Right lung (tissue), 10 donors: Measurements from ENCODE around the gene TOMM20. TPM values are rescaled to one million over a fixed set of nuclear protein-coding genes. Genes with fewer than 3 reads are reported as not detected.
A peak's percentile ranks its signal among the peaks of the same experiment; 100 is the strongest.
"Not testable (repeated sequence)": the region's sequence is repeated elsewhere in the genome, so short reads cannot be mapped to it uniquely, and the experiment has no call there.

Experiments
- DNase-seq, 2 donors: peaks; one replicate each; pipeline ENCODE4 v3.0.0-alpha.2; 2013
- long read RNA-seq, 8 donors: transcript quantifications; one replicate each; lab custom pipeline, GENCODE V29; 2026
- polyA plus RNA-seq, 5 donors: library from polyadenylated mRNA; unstranded; fragments of 120-200 nt; gene quantifications; one replicate each; pipeline versions ENCODE4 v1.2.1 to v1.2.3, GENCODE V29; 2013; ENCODE audit warnings: inconsistent platforms in 1 of 5, low replicate concordance in 1 of 5; ENCODE audit not compliant: insufficient read length in 5 of 5, insufficient read depth in 1 of 5

TOMM20 gene
- polyA plus RNA-seq, result 100 to 1,000 TPM; 160 to 195 (median 194) TPM
- long read RNA-seq, donor 1, transcript TOMM20-201 (5 exons, 3,387 nt), result major isoform, 132 of 141 reads
- long read RNA-seq, donor 1, partial matches to known transcripts, result 7 of 141 reads
- long read RNA-seq, donor 1, other reads (novel, unspliced or antisense), result 0 of 141 reads
- long read RNA-seq, donor 2, transcript TOMM20-201 (5 exons, 3,387 nt), result major isoform, 81 of 81 reads
- long read RNA-seq, donor 2, partial matches to known transcripts, result 0 of 81 reads
- long read RNA-seq, donor 2, other reads (novel, unspliced or antisense), result 0 of 81 reads
- long read RNA-seq, donor 3, transcript TOMM20-201 (5 exons, 3,387 nt), result major isoform, 86 of 94 reads
- long read RNA-seq, donor 3, partial matches to known transcripts, result 6 of 94 reads
- long read RNA-seq, donor 3, other reads (novel, unspliced or antisense), result 0 of 94 reads
- long read RNA-seq, donor 4, transcript TOMM20-201 (5 exons, 3,387 nt), result major isoform, 73 of 79 reads
- long read RNA-seq, donor 4, partial matches to known transcripts, result 5 of 79 reads
- long read RNA-seq, donor 4, other reads (novel, unspliced or antisense), result 0 of 79 reads
- long read RNA-seq, donor 5, transcript TOMM20-201 (5 exons, 3,387 nt), result major isoform, 124 of 143 reads
- long read RNA-seq, donor 5, partial matches to known transcripts, result 10 of 143 reads
- long read RNA-seq, donor 5, other reads (novel, unspliced or antisense), result 6 of 143 reads
- long read RNA-seq, donor 6, transcript TOMM20-201 (5 exons, 3,387 nt), result major isoform, 165 of 174 reads
- long read RNA-seq, donor 6, partial matches to known transcripts, result 8 of 174 reads
- long read RNA-seq, donor 6, other reads (novel, unspliced or antisense), result 0 of 174 reads
- long read RNA-seq, donor 7, transcript TOMM20-201 (5 exons, 3,387 nt), result major isoform, 40 of 40 reads
- long read RNA-seq, donor 7, partial matches to known transcripts, result 0 of 40 reads
- long read RNA-seq, donor 7, other reads (novel, unspliced or antisense), result 0 of 40 reads
- long read RNA-seq, donor 8, transcript TOMM20-201 (5 exons, 3,387 nt), result major isoform, 48 of 48 reads
- long read RNA-seq, donor 8, partial matches to known transcripts, result 0 of 48 reads
- long read RNA-seq, donor 8, other reads (novel, unspliced or antisense), result 0 of 48 reads

DNA sequence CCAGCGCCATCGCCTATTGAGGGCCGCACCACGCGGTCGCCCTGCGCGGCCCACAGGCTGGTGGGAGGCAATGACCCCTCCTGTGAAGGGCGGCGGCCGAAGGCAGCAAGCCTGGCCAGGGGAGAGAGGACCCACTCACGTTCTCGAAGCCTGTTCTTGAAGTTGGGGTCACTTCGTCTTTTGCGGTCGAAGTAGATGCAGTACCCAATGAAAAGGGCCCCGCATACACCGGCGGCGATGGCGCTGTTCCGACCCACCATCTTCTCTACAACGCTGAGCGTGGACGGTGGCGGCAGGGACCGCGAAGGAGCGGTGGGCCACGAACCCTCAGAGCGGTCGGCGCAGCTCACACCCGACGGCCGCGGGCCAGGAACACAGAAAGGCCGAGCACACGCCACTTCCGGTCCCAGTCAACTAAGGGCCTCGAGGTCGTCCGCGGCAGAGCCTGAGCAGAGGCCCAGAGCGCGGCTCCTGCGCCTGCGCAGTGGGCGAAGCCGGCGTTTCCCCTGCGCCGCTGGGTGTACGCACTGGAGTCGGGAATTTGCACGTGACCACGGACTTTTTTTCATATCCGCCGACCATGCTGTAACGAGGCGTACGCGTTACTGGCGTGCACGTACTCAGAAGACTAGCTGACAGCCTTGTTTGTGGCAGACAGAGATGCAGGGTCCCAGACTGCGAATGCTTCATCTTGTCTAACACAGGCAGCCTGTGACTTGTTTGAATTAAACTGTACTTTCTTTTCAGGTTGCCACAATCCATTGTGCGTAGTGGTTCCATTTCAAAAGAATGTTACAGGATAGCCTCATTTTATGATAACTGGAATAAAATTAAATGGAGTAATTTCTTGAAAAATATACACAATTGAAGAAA, at the start of gene TOMM20:
Gene TOMM20 (minus strand): TSS at position 382 of the 873 bp plus-strand sequence. CDS start 122 bp downstream, at position 260.
- peak; percentile 98 for DNase-seq

DNA sequence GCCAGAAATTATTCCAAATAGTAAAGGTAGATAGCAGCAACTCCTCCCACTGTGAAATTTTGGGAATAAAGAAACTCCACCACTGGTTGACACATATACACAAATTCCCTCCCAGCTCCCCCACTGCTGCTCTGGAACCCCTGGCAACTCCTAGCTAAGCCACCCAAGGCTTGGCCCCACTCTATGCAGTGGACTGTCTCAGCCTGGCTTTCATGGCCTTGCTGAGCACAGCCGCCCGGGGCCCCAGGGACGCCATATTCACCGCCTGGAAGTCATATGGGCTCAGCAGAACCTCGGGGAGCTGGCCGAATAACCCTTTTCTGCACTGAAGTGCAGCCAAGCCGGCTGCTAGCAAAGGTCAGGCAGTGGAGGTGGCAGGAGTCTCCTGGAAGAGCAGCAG, 47.8 kb upstream of the TOMM20 start:
- DNase-seq, result no peak

DNA sequence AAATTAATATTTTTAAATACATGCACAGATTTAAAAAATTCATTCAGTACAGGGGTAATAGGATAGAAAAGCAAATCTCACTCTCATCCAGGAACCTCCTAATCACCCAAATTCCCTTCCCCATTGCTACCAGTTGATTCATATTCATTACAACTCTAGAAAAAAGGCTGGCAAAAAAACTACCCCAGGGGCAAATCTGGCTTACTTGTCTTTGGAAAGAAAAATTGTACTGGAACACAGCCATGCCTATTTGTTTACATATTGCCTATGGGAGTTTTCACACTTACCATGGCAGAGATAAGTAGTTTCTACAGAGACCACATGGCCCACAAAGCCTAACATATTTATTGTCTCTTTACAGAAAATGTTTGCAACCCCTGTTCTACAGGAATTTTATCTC, 41.3 kb upstream of the TOMM20 start:
- no peak for DNase-seq

DNA sequence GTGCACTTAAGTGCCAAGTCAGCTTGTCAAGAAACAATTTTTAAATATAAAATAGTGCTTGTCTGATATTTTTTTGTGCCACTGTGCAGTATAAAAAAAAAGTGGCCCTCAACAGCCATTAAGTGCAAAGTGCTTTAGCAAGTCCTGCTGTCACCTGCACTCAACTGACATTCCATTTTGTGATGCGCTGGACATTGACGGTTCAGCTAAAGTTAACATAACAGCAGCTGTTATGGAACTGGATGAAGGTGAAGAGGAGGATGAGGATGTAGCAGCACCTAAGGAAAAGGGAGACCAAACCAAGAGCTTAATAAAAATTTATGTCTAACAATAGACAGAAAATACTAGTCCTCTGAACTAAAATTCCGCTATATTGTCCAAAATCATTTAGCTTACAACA, 39.7 kb upstream of the TOMM20 start:
- no peak for DNase-seq

DNA sequence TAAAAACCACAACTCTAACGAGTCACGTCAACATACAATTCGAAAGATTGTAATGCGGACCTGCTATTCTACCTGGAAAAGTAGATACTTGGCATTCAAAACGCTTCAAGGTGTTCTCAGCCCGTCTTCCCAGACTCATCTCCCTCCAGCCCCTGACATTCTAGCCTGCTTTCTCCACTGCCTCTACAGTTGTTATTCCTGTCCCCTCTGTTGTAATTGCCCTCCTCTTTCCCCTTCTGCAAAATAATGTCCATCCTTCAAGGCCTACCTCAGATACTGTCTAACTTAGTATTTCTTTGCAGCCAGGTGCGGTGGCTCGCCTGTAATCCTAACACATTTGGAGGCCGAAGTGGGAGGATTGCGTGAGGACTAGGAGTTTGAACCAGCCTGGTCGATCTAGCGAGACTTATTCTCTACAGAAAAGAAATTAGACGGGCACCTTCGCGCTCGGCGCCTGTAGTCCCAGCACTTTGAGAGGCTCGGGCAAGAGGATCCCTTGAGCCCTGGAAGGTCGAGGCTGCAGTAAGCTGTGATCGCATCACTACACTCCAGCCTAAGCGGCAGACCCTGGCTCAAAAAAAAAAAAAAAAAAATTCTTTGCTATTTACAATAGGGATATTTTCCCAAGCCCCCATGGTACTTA, 33.2 kb upstream of the TOMM20 start:
- DNase-seq, result no peak

DNA sequence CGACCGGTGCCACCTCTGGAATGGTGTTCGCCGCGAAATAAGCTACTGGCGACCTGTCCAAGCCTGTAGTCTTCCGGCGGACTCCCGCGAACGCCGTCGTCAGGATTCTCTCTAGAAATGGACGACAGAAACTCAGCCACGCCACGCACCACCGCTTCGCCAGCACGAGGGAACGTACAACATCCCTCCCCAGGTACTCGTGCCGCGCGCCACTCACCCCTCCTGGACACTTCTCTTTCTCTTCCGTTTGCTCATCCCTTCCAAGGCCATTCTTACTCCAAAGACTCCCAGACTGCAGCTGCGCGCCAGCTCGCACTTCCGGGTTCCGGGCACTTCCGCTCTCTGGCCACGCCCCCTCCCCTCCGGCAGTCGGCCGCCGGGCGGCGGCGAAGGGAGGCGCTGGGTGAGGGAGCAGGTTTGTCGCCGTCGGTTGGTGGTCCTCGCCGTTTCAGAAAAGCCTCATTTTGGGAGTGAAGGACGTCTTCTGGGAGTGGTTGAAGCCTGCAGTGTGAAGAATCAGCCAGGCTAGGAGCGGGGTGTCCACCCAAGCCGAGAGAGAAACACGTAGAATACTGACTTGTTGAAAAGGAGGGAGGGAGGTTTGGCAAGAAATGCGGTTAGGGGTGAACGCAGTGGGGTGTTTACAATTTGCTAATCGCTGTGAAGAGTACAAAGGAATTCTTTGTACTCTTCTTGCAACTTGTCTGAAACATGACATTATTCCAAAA, 32.5 kb upstream of the TOMM20 start, which contains the start of gene RBM34:
Gene RBM34 (minus strand): TSS at position 294 of the 728 bp plus-strand sequence. CDS start 24 bp downstream, at position 270.
- DNase-seq, result peak; percentile 91 to 93

DNA sequence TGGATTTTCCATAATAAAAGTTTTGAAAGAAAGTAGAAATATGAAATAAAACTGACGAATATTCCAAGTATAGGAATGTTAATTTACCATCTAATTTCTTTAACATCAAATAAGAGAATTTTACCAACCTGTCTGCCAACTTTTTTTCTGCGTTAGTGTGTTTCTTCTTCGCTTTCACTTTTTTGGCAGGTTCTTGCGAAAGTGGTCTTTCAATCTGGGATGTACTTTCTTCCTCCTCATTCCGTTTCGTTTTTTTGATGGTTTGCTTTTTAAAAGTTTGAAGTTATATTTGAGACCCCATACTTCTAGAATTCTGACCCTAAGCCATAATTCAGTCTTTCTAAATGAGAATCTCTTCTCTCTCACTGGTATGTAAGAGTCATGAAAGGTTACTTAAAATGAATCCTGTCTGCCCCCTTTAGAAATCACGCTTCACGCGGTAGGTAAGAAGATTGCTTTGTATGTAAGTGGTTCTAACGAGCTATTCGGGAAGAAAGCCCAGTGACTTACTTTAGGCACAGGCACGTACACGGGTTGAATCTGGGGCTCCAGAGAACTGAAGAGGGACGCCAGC, 31.8 kb upstream of the TOMM20 start:
- DNase-seq, result no peak

DNA sequence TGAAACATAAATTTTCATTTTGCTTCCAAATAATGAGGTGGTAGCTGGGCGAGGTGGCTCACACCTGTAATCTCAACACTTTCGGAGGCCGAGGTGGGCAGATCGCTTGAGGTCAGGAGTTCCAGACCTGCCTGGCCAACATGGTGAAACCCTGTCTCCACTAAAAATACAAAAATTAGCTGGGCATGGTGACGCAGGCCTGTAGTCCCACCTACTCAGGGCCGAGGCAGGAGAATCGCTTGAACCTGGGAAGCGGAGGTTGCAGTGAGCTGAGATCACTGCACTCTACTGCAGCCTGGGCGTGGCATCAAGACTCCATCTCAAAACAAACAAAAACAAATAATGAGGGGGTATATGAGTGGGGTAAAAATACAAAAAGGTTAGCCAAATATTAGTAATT, 31.3 kb upstream of the TOMM20 start:
- DNase-seq, result not testable (repeated sequence)

DNA sequence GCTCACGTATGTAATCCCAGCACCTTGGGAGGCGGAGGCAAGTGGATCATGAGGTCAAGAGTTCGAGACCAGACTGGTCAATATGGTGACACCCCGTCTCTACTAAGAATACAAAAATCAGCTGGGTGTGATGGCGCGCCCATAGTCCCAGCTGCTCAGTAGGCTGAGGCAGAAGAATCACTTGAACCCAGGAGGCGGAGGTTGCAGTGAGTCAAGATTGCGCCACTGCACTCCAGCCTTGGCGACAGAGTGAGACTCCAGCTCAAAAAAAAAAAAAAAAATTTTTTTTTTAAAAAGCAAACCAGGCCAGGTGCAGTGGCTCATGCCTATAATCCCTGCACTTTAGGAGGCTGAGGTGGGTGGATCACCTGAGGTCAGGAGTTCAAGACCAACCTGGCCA, 30.6 kb upstream of the TOMM20 start:
- DNase-seq, result not testable (repeated sequence)

DNA sequence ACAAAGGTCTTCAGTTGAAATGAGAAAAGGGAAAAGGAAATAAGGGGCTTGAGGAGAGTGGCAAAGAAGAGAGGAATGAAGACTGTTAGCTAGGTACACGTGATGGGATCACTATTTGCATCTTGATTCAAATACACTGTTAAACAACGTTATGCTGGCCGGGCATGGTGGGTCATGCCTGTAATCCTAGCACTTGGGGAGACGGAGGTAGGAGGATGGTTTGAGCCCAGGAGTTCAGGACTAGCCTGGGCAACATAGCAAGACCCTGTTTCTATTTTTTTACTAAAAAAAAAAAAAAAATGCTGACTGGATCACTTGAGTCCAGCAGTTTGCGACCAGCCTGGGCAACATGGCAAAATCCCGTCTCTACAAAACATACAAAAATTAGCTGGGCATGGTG, 30.0 kb upstream of the TOMM20 start:
- no peak for DNase-seq

DNA sequence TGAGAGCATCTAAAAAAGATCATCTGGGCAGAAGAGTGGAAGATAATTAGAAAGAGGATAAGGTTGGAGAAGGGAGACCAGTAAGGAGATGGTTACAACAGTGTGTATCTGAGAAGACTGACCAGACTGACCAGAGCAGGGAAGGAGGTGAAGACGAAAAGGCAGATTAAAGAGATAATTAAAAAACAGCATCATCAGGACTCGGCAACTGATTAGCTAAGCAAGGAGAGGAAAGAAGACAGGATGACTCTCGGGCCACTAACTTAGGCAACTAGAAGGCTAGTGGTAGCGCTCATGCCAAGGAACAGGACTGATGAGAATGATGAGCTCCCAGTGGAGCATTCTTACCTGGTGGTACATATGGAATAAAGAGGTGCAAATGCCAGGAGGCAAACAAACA, 28.5 kb upstream of the TOMM20 start:
- no peak for DNase-seq

DNA sequence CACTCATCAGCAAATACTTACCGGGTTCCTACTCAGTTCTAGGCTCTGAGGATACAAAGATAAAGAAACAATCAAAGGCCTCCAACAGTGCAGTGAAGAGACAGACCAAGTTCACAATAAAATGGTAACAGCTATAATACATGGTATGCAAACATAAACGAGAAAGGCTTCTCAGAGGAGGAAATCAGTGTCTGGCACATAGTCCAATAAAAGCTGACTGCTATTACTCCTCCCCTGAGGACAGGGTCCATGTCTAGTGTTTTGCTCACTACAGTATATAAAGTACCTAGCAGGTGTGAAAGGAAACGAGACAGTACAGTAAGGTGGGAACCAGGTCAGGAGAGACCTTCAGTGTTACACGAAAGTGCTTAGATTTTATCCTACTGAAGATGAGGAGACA, 28.1 kb upstream of the TOMM20 start:
- DNase-seq, result no peak

DNA sequence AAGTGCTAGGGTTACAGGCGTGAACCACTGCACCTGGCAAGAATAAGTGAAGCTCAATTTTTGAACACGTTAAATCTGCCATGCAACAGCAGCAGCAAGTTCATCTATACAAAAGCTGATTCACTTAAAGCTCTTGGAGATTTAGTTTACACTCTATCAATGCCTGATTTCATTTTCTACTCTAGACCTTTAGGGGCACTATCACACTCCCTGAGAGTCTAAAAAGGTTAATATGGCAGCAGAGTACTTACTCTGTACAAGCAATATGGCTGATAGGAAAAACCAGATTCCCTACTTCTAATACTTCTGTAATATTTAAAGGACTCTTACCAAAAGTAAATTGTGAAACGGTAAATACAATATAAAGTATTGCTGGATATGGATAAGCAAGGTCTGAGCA, 27.6 kb upstream of the TOMM20 start:
- DNase-seq, result no peak

DNA sequence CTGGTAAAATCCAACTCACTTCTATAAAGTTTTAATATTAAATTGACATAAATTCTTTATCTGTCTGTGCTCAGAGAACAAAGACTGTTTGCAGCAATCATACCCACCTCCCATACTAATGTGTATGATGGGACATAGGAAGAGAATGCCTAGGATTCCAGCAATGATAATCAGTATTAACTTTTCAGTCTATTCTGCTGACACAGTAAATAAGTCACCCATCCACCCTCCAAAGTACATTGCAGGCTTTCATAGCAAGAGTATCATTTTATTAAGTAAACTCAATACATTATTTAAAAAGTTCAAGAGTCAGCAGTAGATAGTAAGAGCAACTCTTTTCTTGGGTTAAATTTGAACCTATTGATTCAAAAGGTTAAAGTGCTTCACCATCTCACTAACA, 23.6 kb upstream of the TOMM20 start:
- no peak for DNase-seq

DNA sequence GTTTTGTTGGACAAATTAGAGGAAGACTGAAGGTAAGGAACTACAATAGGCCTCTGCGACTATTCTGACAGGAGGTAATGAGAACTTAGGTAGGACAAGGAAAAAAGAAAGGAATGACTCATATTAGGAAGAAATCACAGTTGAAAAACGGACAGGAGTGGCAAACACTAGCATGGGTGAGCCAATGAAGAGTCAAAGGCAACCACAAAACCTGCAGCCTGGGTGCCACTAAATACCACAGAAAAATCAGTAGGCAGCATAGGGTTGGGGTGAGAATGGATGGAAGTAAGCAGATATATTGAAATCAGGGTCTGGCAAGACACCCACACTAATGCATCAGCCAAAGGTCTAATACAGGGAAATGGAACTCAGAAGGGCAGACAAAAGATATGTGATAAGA, 22.4 kb upstream of the TOMM20 start:
- no peak for DNase-seq

DNA sequence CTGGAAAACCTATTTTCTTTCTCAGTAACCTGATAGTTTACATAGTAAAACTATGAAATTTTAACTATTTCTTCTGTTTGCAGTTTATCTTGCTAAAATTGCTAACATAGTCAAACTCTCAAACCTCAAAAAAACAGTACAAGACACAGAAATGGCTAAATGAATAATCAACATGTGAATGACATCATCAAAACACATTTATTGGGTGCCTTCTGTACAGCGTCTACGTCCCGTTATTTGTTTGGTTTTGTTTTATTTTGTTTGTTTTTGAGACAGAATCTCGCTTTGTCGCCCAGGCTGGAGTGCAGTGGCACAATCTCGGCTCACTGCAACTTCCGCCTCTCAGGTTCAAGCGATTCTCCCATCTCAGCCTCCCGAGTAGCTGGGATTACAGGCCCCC, 21.2 kb upstream of the TOMM20 start:
- no peak for DNase-seq

DNA sequence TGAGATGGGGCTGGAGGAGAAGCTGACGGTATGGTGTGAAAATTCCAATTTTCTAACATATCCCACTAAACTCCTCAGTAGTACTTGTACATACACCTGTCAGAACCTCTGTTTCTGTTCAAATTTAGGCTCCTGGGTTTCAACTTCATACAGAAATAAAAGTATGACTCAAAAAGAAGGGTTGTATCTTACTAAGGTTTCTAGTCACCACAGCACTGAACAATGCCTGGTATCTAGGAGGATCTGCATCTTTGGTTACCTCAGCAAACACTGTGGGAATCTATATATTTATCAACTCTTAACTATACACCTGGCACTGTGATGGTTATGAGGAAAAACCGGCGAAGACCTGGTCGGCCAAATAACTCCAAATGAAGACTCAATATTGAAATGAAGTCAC, 18.6 kb upstream of the TOMM20 start:
- no peak for DNase-seq

DNA sequence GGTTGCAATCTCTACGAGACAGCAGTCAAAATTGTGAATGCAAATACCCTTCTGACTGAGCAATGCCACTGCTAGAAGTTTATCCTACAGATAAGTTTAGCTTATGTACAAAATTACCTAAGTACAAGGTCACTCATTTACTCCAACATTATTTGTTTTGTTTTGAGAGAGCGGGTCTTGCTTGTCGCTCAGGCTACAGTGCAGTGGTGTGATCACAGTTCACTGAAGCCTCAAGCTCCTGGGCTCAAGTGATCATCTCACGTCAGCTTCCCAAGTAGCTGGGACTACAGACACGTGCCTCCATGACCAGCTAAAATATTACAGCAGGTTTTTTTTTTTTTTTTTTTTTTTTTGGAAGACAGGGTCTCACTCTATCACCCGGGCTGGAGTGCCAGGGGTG, 17.0 kb upstream of the TOMM20 start:
- DNase-seq, result no peak

DNA sequence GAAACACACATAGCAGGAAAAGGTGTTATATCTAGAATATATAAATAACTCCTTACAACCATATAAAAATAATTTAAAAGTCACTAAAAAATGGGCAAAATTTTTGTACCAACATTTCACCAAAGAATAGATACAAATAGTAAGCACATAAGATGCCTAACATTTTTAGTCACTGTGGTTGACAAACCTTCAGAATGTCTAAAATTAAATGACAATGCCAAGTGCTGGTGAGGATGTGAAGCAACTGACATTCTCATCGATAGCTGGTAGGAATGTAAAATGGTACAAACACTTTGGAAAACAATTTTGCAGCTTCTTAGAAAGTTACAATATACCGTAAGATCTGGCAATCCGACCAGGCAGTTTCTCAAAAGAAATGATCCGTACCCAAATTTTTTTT, 14.4 kb upstream of the TOMM20 start:
- DNase-seq, result no peak

DNA sequence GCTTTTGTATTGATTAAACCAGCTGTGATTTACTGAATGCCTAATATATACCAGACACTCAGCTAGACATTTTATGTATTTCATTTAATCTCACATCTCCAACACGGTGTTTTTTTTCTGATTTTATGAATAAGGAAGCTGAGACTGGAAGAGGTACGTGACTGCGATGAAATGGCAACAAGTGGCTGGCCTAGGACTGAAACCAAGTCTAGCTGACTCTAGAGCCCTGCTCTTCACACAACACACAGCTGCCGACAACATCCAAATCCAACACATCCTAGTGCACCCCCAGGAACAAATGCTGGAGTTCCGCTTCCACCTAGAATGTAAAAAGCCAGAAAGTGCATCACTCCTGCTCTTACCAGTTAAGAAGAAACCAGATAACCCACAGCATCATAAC, 10.7 kb upstream of the TOMM20 start:
- DNase-seq, result no peak
